Mesothelial cell of epicardium (in vitro differentiated cells): ENCODE data around the gene CLEC16A. TPM values are rescaled to one million over a fixed set of nuclear protein-coding genes. Genes with fewer than 3 reads are reported as not detected.

ENCODE experiments used
- DNase-seq, 2 experiments: peaks; one replicate each; pipeline ENCODE4 v3.0.0; 2021; ENCODE audit warnings: low spot score in 2 of 2; ENCODE audit not compliant: unreplicated experiment in 2 of 2
- H3K27ac Mint-ChIP-seq: 2 replicates; pipeline ENCODE4 v1.8.0; 2021; ENCODE audit warnings: mixed read lengths
- H3K27me3 Mint-ChIP-seq: 2 replicates; pipeline ENCODE4 v1.8.0; 2021; ENCODE audit warnings: low read depth, mixed read lengths
- H3K36me3 Mint-ChIP-seq: 2 replicates; pipeline ENCODE4 v1.8.0; 2021; ENCODE audit warnings: mixed read lengths
- H3K4me1 Mint-ChIP-seq: 2 replicates; pipeline ENCODE4 v1.8.0; 2021; ENCODE audit warnings: mixed read lengths
- H3K4me3 Mint-ChIP-seq: 2 replicates; pipeline ENCODE4 v1.8.0; 2021; ENCODE audit warnings: mild to moderate bottlenecking, moderate library complexity, mixed read lengths
- H3K9me3 Mint-ChIP-seq: 2 replicates; pipeline ENCODE4 v1.8.0; 2021; ENCODE audit warnings: mixed read lengths
- CTCF ChIP-seq: fragments of 200-600 bp; sonication (generic); IDR thresholded peaks from one replicate; pipeline ENCODE4 v1.5.0; 2021; ENCODE audit warnings: antibody characterized with exemption; ENCODE audit not compliant: unreplicated experiment
- total RNA-seq: library from RNA; stranded (reverse); gene quantifications from 3 replicates; pipeline ENCODE4 v1.2.1, GENCODE V29; 2021

The CLEC16A gene
- total RNA-seq, 1 donor from 2014 or later: 43.3 TPM

- Mint-ChIP-seq H3K27me3 (no peaks in the 10 kb centered on the region), H3K4me1 (peaks cover 12% of the 10 kb centered on the region), H3K4me3 (no peak overlapping the region), H3K36me3 (peaks cover 3% of the 10 kb centered on the region), H3K27ac (no peak overlapping the region), H3K9me3 (peaks cover 7% of the 10 kb centered on the region)
- TF ChIP-seq CTCF: no peak
- DNase-seq: no peak
Measured at GRCh38 chr16:11211061-11211976, 267.0 kb downstream of the CLEC16A start.

GRCh38 chr16:11211977-11212797, 267.8 kb downstream of the CLEC16A start:
- H3K9me3 Mint-ChIP-seq: peaks cover 9% of the 10 kb centered on the region
- H3K4me3 Mint-ChIP-seq: no peak overlapping the region
- TF ChIP-seq CTCF: no peak
- no peak overlapping the region for H3K27ac Mint-ChIP-seq
- DNase-seq: no peak
- peaks cover 12% of the 10 kb centered on the region for H3K4me1 Mint-ChIP-seq
- peaks cover 3% of the 10 kb centered on the region for H3K36me3 Mint-ChIP-seq
- H3K27me3 Mint-ChIP-seq: no peaks in the 10 kb centered on the region

DNA sequence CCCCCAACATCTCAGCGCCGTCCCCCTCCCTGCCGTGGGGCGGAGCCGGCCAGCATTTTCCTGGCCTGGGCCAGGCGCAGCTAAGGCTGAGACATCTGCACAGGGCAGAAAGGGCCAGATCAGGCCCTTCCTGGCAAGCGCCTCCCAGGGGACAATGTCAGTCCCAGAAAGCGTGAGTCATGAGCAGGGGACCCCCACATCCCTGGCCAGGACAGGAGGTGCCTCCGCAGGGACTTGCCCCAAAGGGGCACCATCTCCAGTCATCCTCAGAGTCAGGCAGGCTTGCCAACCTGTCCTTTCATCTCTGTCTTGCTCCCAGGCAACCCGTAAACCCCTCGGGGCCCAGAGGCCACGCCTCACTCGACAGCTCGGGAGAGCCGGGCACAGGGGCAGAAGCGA, 268.4 kb downstream of the CLEC16A start:
- Mint-ChIP-seq H3K4me1 (peaks cover 12% of the 10 kb centered on the region), H3K9me3 (peaks cover 12% of the 10 kb centered on the region), H3K27ac (no peak overlapping the region), H3K4me3 (no peak overlapping the region), H3K27me3 (no peaks in the 10 kb centered on the region), H3K36me3 (peaks cover 3% of the 10 kb centered on the region)
- DNase-seq: no peak
- no peak for TF ChIP-seq CTCF

GRCh38 chr16:11213373-11213772, 269.0 kb downstream of the CLEC16A start:
- H3K36me3 Mint-ChIP-seq: peaks cover 3% of the 10 kb centered on the region
- H3K27me3 Mint-ChIP-seq: no peaks in the 10 kb centered on the region
- peaks cover 15% of the 10 kb centered on the region for H3K9me3 Mint-ChIP-seq
- H3K4me3 Mint-ChIP-seq: no peak overlapping the region
- TF ChIP-seq CTCF: no peak
- H3K4me1 Mint-ChIP-seq: peaks cover 12% of the 10 kb centered on the region
- no peak overlapping the region for H3K27ac Mint-ChIP-seq
- no peak for DNase-seq

DNA sequence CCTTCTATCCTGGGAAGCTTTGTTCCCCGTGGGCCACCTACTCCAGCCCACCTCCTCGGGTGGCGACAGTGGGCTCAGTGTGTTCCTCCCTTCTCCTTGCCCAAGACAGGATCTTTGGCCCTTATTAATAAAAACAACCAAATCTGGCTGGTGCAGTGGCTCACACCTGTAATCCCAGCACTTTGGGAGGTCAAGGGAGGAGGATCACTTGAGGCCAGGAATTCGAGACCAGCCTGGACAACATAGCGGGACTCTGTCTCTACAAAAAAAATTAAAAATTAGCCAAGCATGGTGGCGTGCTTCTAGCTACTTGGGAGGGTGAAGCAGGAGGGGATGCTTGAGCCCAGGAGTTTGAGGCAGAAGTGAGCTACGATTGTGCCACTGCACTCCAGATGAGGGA, 269.4 kb downstream of the CLEC16A start:
- Mint-ChIP-seq H3K36me3 (peaks cover 3% of the 10 kb centered on the region), H3K4me1 (peaks cover 12% of the 10 kb centered on the region), H3K27me3 (no peaks in the 10 kb centered on the region), H3K27ac (no peak overlapping the region), H3K9me3 (peaks cover 18% of the 10 kb centered on the region), H3K4me3 (no peak overlapping the region)
- no peak for DNase-seq
- no peak for TF ChIP-seq CTCF
